Brain microvascular endothelial cell (primary cell): ENCODE data around the gene CDCA4.

Source experiments
- DNase-seq: peaks from one replicate; pipeline ENCODE4 v3.0.0-alpha.2; 2020
- H3K27ac ChIP-seq: fragments of 250-450 bp; sonication (Bioruptor Pico); 2 replicates; pipeline ENCODE4 v1.5.1; 2020; ENCODE audit warnings: mild to moderate bottlenecking, moderate library complexity
- H3K27me3 ChIP-seq: fragments of 250-450 bp; sonication (Bioruptor Pico); replicated peaks from 2 replicates; pipeline ENCODE4 v1.5.1; 2020; ENCODE audit warnings: mild to moderate bottlenecking
- H3K36me3 ChIP-seq: fragments of 250-450 bp; sonication (Bioruptor Pico); replicated peaks from 2 replicates; pipeline ENCODE4 v1.5.1; 2020; ENCODE audit warnings: mild to moderate bottlenecking
- H3K4me3 ChIP-seq: 2 replicates; pipeline ENCODE4 v1.5.1; 2011; ENCODE audit warnings: low read depth, mild to moderate bottlenecking, control low read depth, low read length, moderate library complexity
- CTCF ChIP-seq: IDR thresholded peaks from 2 replicates; pipeline ENCODE4 v1.5.1; 2011; ENCODE audit warnings: low read depth, mild to moderate bottlenecking, moderate library complexity, low read length, control low read depth, inconsistent platforms; ENCODE audit errors: missing control alignments
- in situ Hi-C: cut with HindIII; loops from 2 replicates; pipeline ENCODE4 v1.10.0; 2017; ENCODE audit warnings: low sequenced_read_pairs, low pct_ligation_motif_present

Gene CDCA4

GRCh38 chr14:105049753-105050550 is 29.1 kb upstream of the CDCA4 start:
- Histone ChIP-seq H3K27ac (no peak overlapping the region), H3K4me3 (no peak overlapping the region), H3K27me3 (no peaks in the 10 kb centered on the region), H3K36me3 (no peaks in the 10 kb centered on the region)
- in situ Hi-C loops: no loop called here
- no peak for TF ChIP-seq CTCF
- no peak for DNase-seq

- Histone ChIP-seq H3K36me3 (no peaks in the 10 kb centered on the region), H3K27me3 (no peaks in the 10 kb centered on the region), H3K4me3 (no peak overlapping the region), H3K27ac (no peak overlapping the region)
- no peak for TF ChIP-seq CTCF
- no peak for DNase-seq
- in situ Hi-C loops: no loop called here
Observed at GRCh38 chr14:105047283-105048016, 26.6 kb upstream of the CDCA4 start.

- no peaks in the 10 kb centered on the region for H3K27me3 ChIP-seq
- H3K4me3 ChIP-seq: no peak overlapping the region
- in situ Hi-C loops: no loop called here
- no peak for DNase-seq
- H3K36me3 ChIP-seq: no peaks in the 10 kb centered on the region
- no peak for TF ChIP-seq CTCF
- H3K27ac ChIP-seq: no peak overlapping the region
Observed at GRCh38 chr14:105046891-105047282, 26.0 kb upstream of the CDCA4 start.

GRCh38 chr14:105045710-105046326 is 24.9 kb upstream of the CDCA4 start:
- in situ Hi-C loops: no loop called here
- Histone ChIP-seq H3K36me3 (no peaks in the 10 kb centered on the region), H3K27me3 (no peaks in the 10 kb centered on the region), H3K27ac (no peak overlapping the region), H3K4me3 (peak overlapping the region; percentile 29)
- peak; percentile 64 for DNase-seq
- peak; percentile 94 for TF ChIP-seq CTCF

- no peak for DNase-seq
- in situ Hi-C loops: no loop called here
- H3K4me3 ChIP-seq: no peak overlapping the region
- H3K27ac ChIP-seq: no peak overlapping the region
- H3K27me3 ChIP-seq: no peaks in the 10 kb centered on the region
- no peaks in the 10 kb centered on the region for H3K36me3 ChIP-seq
- no peak for TF ChIP-seq CTCF
Observed at GRCh38 chr14:105043641-105044040, 22.8 kb upstream of the CDCA4 start.
